Endodermal cell (in vitro differentiated cells): ENCODE data around the gene PSMC4. TPM values are rescaled to one million over a fixed set of nuclear protein-coding genes. Genes with fewer than 3 reads are reported as not detected.
"Not testable (repeated sequence)": the region's sequence is repeated elsewhere in the genome, so short reads cannot be mapped to it uniquely, and the experiment has no call there.

ENCODE experiments used
- DNase-seq: peaks from one replicate; pipeline ENCODE4 v3.0.0-alpha.2; 2017
- H3K27ac ChIP-seq: 2 replicates; pipeline ENCODE4 v1.5.1; 2013; ENCODE audit warnings: mild to moderate bottlenecking, low read depth, low read length, moderate library complexity
- H3K27me3 ChIP-seq: 2 replicates; pipeline ENCODE4 v1.6.1; 2013; ENCODE audit warnings: mild to moderate bottlenecking, low read length, moderate library complexity; ENCODE audit not compliant: insufficient read depth, control insufficient read depth, poor library complexity, severe bottlenecking
- H3K36me3 ChIP-seq: 2 replicates; pipeline ENCODE4 v1.7.0; 2013; ENCODE audit warnings: mild to moderate bottlenecking, low read length, moderate library complexity; ENCODE audit not compliant: control insufficient read depth, insufficient read depth
- H3K4me1 ChIP-seq: one replicate; pipeline ENCODE4 v1.7.0; 2013; ENCODE audit warnings: low read length; ENCODE audit not compliant: control insufficient read depth, insufficient read depth
- H3K4me3 ChIP-seq: 2 replicates; pipeline ENCODE4 v1.5.1; 2013; ENCODE audit warnings: mild to moderate bottlenecking, low read length, moderate library complexity
- H3K9ac ChIP-seq: 2 replicates; pipeline ENCODE4 v1.6.1; 2013; ENCODE audit warnings: mild to moderate bottlenecking, low read length, moderate library complexity; ENCODE audit not compliant: poor library complexity, severe bottlenecking; ENCODE audit errors: extremely low read depth
- H3K9me3 ChIP-seq: 2 replicates; pipeline ENCODE4 v1.6.1; 2013; ENCODE audit warnings: mild to moderate bottlenecking, low read length, moderate library complexity; ENCODE audit not compliant: control insufficient read depth
- H3K27ac Mint-ChIP-seq: 2 replicates; pipeline ENCODE4 v1.8.0; 2020; ENCODE audit warnings: mixed read lengths
- H3K27me3 Mint-ChIP-seq: 2 replicates; pipeline ENCODE4 v1.8.0; 2021; ENCODE audit warnings: mild to moderate bottlenecking, mixed read lengths; ENCODE audit not compliant: insufficient read depth
- H3K36me3 Mint-ChIP-seq: 2 replicates; pipeline ENCODE4 v1.8.0; 2020; ENCODE audit warnings: low read depth, mixed read lengths
- H3K4me1 Mint-ChIP-seq: 2 replicates; pipeline ENCODE4 v1.8.0; 2020; ENCODE audit warnings: mixed read lengths
- H3K4me3 Mint-ChIP-seq: 2 replicates; pipeline ENCODE4 v1.8.0; 2020; ENCODE audit warnings: mild to moderate bottlenecking, moderate library complexity, mixed read lengths
- H3K9me3 Mint-ChIP-seq: 2 replicates; pipeline ENCODE4 v1.8.0; 2020; ENCODE audit warnings: mild to moderate bottlenecking, mixed read lengths
- CTCF ChIP-seq: fragments of 200-600 bp; sonication (generic); conservative IDR thresholded peaks from 2 replicates; pipeline ENCODE4 v1.5.0; 2021; ENCODE audit warnings: antibody characterized with exemption, mild to moderate bottlenecking
- WGBS, 2 experiments: methylation state at CpG; one replicate each; pipeline versions ENCODE4 v1.1.5 to v1.1.7; 2013; ENCODE audit warnings: missing lambda C conversion rate in 2 of 2, mixed read lengths in 1 of 2; ENCODE audit not compliant: insufficient coverage in 1 of 2, insufficient read length in 1 of 2; 5-methylcytosine and 5-hydroxymethylcytosine counted together
- total RNA-seq, 2 donors: library from RNA; stranded (reverse); fragmentation: NEBNext Ultra II Directional in 1 of 2; extraction: Animal tissue kit (Norgen Biotek cat#: 25700) in 1 of 2; gene quantifications; 2 replicates in 1 of 2; 3 replicates in 1 of 2; pipeline ENCODE4 v1.2.1, GENCODE V29; 2021

Gene PSMC4
- total RNA-seq, 2 donors from 2014 or later = 88.9 to 96.9 TPM

- TF ChIP-seq CTCF = no peak
- Mint-ChIP-seq H3K27me3 (no peaks in the 10 kb centered on the region), H3K4me3 (no peak overlapping the region), H3K4me1 (no peaks in the 10 kb centered on the region), H3K27ac (no peak overlapping the region), H3K36me3 (no peaks in the 10 kb centered on the region), H3K9me3 (no peaks in the 10 kb centered on the region)
- Histone ChIP-seq H3K4me3 (no peak overlapping the region), H3K27ac (no peak overlapping the region), H3K36me3 (no peaks in the 10 kb centered on the region), H3K4me1 (no peaks in the 10 kb centered on the region), H3K9ac (no peak overlapping the region), H3K9me3 (no peaks in the 10 kb centered on the region), H3K27me3 (no peaks in the 10 kb centered on the region)
- 81 to 86% methylated on average over 1 to 3 of the region's 3 CpGs for WGBS, 2 experiments
- DNase-seq = no peak
Measured at GRCh38 chr19:39951686-39952085, 19.3 kb upstream of the PSMC4 start.

GRCh38 chr19:39953915-39954314, 17.1 kb upstream of the PSMC4 start:
- Mint-ChIP-seq H3K27me3 (no peaks in the 10 kb centered on the region), H3K27ac (no peak overlapping the region), H3K4me1 (peaks cover under 1% of the 10 kb centered on the region), H3K4me3 (no peak overlapping the region), H3K36me3 (no peaks in the 10 kb centered on the region), H3K9me3 (no peaks in the 10 kb centered on the region)
- TF ChIP-seq CTCF = no peak
- no peaks in the 10 kb centered on the region for H3K27me3 ChIP-seq
- no peak overlapping the region for H3K4me3 ChIP-seq
- H3K36me3 ChIP-seq = no peaks in the 10 kb centered on the region
- no peaks in the 10 kb centered on the region for H3K4me1 ChIP-seq
- H3K9ac ChIP-seq = no peak overlapping the region
- no peaks in the 10 kb centered on the region for H3K9me3 ChIP-seq
- H3K27ac ChIP-seq = no peak overlapping the region
- DNase-seq = no peak
- 89 to 100% methylated on average over 2 to 7 of the region's 7 CpGs for WGBS, 2 experiments

- not testable (repeated sequence) for H3K4me3 Mint-ChIP-seq, H3K27ac Mint-ChIP-seq, H3K9me3 Mint-ChIP-seq, H3K27ac ChIP-seq, H3K4me1 ChIP-seq, H3K27me3 ChIP-seq, H3K9ac ChIP-seq, H3K36me3 ChIP-seq, H3K4me3 ChIP-seq, H3K36me3 Mint-ChIP-seq, H3K9me3 ChIP-seq
- DNase-seq = peak; percentile 59
- 84 to 86% methylated on average over 3 to 5 of the region's 5 CpGs for WGBS, 2 experiments
- H3K27me3 Mint-ChIP-seq = peaks cover 11% of the 10 kb centered on the region
- H3K4me1 Mint-ChIP-seq = peaks cover 15% of the 10 kb centered on the region
Measured at GRCh38 chr19:39957886-39958285, 13.1 kb upstream of the PSMC4 start.

- peak; percentile 34 for DNase-seq
- H3K4me3 ChIP-seq, H3K36me3 Mint-ChIP-seq, H3K36me3 ChIP-seq, H3K9me3 ChIP-seq, H3K4me3 Mint-ChIP-seq, H3K27ac ChIP-seq, H3K9ac ChIP-seq, H3K27ac Mint-ChIP-seq, H3K4me1 ChIP-seq, H3K27me3 ChIP-seq, H3K9me3 Mint-ChIP-seq: not testable (repeated sequence)
- Mint-ChIP-seq H3K27me3 (peaks cover 11% of the 10 kb centered on the region), H3K4me1 (peaks cover 15% of the 10 kb centered on the region)
- 96% methylated on average over 3 of the region's 3 CpGs; no CpG with 5 or more reads in 1 of the 2 experiments for WGBS, 2 experiments
Measured at GRCh38 chr19:39958942-39959341, 12.0 kb upstream of the PSMC4 start.

- not testable (repeated sequence) for H3K9me3 Mint-ChIP-seq, H3K27me3 ChIP-seq, H3K9me3 ChIP-seq, H3K9ac ChIP-seq, DNase-seq, H3K36me3 Mint-ChIP-seq, H3K27ac ChIP-seq, H3K4me3 Mint-ChIP-seq, H3K36me3 ChIP-seq, H3K4me3 ChIP-seq, H3K4me1 ChIP-seq
- Mint-ChIP-seq H3K27ac (peak overlapping the region; percentile 39), H3K4me1 (peaks cover 15% of the 10 kb centered on the region), H3K27me3 (peaks cover 11% of the 10 kb centered on the region)
- WGBS, 2 experiments = 82 to 92% methylated on average over 6 to 7 of the region's 13 CpGs
Measured at GRCh38 chr19:39959407-39959806, 11.6 kb upstream of the PSMC4 start.
